NCI-H128 (cell line): ENCODE data around the gene ITPRID1.
"Not testable (repeated sequence)": the region's sequence is repeated elsewhere in the genome, so short reads cannot be mapped to it uniquely, and the experiment has no call there.

ENCODE experiments used
- DNase-seq: peaks from one replicate; lab custom pipeline; 2025; ENCODE audit not compliant: unreplicated experiment; lab: John Stamatoyannopoulos, UW

The ITPRID1 gene

DNA sequence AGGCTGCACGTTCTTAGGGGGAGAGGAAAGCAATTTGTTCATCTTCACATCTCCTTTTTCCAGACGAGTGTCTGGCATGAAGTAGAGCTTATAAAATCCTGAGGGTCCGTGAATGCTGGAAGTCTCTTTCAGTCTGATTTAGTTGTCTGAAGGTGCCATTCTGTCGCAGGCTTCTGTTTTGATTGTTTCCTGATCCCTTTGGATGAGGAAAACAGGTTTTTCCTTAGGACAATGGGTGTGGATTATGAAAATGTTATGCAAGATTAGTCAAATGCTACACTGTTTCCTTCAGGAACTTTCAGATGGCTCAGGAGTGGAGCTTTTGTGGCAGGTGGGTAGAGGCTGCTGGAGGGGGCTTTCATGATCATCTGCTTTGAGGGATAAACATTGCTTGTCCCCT lies at the start of gene ITPRID1:
Gene ITPRID1 (plus strand): TSS at position 301 of the 400 bp plus-strand sequence. CDS start 38,935 bp downstream, outside the sequence.
- no peak for DNase-seq

DNA sequence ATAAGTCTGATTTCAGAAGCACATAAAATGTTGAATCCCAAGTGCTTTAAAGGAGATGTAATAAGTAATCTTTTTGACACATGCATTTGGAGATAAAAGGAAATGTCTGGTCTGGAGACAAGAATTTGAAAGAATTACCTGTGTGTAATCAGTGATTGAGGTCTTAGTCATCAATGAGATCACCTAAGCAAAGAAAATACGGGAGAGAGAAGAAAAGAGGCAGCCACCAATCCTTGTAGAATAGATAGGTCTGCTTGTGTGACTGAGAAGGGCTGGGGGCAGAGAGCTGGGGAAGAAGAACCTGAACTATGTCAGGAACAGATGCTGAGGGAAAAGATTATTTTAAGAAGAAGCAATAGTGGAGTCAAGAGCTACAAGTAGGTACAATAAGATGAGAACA lies 49.3 kb upstream of the ITPRID1 start:
- DNase-seq: no peak

DNA sequence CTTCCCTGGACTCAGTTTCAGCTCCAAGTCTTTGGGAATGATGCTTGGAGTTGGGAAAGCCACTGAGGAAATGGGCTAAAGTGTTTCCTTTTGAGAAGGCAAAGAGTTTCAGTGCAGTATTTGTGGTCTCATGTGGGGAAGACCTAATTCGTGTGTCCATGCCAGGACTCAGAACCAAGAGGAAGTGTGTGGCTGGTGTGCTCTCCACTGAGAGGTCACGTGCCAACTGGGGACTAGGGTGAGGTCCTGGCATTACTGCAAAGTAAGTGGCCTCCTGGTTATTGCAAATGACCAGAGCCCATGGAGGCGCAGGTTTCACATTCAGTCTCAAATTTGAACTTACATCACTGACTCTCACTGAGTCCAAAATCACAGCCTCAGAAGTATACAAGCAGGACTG lies 48.6 kb upstream of the ITPRID1 start:
- no peak for DNase-seq

DNA sequence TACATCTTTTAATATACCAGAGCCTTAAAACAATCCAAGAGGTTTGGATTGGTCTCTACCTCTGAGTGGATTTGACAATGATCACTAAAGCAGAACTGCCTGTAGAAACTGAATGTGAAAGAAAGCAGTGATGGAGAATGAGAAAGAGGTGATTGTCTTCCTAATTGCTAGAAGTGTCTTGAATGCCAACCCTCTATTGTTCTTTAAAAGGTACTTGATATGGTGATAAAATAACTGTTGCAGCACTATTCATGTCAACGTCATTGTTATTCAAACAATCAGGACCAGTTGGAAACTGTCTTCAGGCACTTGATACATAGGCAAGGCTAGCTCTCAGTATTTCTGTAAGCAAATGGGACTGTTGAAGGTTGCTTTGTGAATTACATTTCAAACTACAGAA lies 47.9 kb upstream of the ITPRID1 start:
- no peak for DNase-seq

DNA sequence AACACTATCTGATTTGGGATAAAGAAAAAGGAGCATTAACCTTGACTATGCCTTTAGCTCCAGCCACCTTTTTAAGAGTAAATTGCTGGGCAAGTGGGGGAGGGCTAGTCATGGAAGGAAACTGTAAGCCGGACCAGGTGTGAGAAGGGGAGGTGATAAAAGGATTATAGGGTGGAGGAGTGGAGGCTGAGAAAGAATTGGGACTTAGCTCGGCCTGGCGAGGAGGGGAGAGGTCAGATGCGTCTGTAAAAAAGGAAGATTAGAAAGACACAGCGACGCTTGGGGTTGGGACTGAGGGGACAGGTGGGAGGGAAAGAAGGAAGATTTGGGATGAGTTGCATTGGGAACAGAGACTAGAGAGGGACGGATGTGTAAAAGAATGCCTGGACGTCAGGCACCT lies 43.0 kb upstream of the ITPRID1 start:
- DNase-seq: not testable (repeated sequence)

DNA sequence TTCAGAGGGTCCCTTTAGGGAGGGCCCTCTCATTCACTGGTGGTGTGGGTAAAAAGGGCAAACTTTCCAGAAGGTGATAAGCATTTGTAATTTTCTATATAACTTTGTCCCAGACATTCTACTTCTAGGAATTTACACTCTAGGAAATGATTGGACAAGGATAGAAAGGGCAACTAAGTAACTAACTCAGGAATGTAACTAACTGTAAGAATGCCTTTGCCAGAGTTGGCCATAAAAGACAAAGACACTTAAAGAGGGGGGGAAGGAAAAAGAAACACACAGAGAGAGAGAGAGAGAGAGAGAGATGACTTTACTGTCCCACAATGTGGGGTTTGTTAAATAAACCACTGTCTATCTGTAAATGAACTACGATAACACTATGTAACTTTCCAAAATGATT lies 38.5 kb upstream of the ITPRID1 start:
- DNase-seq: no peak

DNA sequence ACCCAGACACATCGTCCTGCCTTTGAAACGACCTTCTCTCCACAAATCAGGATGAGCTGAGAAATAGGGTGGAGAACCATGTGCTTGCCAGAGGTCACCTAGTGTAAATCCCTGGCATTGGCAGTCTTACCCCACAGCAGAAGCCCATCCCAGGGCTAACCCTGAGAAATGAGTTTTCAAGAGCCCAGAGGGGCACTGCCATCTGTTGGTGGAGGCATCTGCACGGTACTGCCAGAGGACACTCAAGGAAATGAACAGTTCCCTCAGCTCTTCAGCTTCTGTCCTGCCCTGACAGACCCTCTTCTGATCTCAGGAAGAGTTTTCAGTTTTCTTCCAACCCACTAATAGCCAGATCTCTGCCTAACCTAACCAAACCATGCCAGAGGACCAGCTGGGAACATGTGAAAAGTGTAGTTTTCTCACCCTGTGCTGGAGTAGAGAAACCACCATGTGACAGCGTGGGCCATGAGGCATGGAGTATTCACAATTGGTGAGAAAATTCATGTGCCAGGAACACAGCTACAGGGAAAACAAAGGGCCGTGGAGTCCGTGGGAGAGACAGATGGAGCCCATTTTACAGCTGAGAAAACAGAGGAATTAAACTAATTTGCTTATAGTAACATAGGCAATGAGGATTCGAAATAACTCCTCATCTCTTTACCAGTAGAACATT lies 37.7 kb upstream of the ITPRID1 start:
- DNase-seq: no peak

DNA sequence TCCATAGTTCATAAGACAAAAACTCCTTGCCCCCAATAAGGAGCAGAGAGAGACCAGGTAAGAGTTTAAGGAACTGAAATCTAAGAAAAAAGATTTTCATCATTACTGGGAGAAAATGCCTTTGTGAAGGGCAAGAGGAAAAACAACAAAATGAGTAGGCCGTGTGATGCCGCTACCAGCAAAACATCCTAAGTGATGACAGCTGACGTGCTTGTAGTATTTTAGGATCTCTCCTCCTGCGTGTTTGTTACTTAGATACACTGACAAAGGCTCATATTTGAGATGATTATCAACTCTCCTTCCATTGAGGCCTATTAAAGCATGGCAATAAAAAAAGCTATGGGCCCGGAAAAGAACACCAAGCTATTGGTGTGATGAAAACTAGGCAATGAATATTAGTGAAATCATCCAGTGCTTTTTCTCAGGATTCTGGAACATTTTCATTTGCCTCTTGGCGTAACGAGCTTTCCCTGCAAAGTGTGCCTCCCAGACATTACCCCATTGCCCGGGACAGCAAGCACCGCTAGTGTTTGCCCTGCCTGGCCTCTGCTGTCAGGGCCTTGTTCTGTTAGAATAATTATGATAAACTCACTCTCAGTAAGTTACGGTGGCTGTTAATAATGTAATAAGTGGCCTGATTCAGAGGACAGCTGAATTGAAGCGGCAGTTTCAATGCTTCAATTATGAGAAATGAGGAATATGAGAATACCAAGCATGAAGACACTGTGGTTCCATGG lies 36.8 kb upstream of the ITPRID1 start:
- DNase-seq: no peak

DNA sequence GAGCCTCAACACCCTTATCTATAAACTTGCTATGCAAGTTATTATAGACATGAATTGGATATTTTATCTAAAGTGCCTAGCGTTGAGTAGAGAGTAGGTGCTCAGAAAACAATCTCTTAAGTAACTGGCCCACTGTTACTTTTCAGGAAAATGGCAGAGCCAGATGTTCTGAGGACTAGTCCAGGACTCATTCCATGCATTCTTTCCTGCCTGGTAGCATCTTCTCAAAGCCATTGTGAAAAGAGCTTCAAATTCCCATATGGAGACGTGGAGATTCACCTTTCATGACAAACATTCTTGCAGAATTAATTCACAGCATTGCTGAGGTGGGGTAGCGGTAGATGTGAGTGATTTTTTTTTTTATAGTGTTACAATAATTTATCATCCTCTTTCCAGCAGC lies 35.9 kb upstream of the ITPRID1 start:
- no peak for DNase-seq

DNA sequence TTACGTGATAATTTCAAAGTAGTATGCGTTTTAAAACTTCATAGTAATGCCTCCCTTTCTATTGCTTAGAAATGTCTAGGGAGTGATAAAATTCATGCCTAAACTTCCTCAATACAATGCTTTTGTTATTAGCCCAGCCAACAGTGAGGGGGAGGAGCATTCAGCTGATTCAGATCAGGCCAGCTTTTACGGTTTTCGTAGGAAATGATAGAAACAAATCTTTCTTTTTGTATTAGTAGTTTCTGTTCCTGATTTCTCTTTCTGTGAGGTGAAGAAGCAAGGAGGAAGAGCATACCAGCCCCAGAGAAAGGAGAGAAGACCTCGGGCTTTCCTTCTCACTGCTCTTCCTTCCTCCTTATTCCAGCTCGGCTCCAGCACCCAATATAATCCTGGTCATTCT lies 35.2 kb upstream of the ITPRID1 start:
- DNase-seq: no peak

DNA sequence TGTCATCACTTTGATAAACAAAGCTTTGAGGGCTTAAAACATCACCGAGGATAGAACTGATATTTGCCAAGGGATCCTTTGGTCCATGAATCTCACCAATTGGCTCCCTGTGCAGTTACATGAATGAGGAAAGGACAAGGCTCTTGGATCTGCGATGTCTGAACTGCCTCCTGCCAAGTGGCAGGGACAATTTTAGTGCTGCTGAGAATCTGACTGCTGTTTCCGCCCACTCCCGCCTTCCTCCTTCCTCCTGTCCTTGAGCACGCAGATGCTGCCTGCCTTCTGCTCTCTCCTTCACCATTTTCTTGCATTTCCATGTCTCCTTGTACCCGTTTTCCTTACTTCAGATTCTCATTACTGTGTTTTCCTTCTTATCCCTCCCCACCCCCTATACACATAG lies 26.8 kb upstream of the ITPRID1 start:
- no peak for DNase-seq

DNA sequence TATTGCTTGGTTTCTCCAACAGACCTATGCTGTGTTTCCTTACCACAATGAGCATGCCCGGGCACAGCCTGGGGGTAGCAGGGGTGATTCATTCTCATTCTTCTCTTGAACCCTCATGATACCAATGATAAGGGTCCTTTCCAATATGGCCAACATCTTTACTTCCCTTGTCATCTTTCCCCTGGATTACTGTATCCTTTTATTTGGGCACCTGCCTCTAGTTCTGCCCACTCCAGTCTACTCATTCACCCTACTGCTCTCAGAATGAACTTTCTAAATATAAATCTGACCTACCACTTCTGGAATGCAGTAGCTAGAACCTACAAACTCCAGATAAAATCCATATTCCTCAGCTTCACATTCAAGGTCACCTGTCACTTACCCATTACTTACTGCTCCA lies 26.4 kb upstream of the ITPRID1 start:
- DNase-seq: no peak

DNA sequence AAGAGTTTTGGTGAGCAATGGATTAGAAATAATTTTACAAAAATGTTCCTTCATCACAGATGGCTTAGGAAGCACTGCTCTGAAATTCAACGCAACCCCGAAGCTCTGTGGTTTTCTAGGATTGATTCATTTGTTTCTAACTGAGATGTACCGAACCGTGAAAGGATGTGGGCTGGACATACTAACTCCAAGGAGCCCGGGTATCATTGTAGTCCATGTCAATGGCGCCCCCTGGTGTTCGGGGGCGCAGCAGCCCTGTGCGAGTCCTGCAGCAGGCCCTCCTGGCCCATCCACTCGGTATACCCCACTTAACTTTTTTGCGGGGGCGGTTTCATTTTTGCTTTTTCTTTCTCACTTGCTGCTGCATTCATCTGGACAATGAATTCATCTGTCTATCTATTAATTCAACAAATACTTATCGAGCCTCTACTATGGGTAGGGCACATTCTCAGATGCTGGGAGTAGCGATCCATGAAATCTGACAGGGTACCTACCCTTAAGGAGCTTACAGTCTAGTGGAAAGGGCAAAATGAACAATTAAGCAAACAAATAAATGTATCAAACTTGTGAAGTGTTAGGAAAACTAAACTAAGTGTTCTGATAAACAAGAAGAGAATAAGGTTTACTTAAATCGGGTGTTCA lies 25.2 kb upstream of the ITPRID1 start:
- DNase-seq: no peak

DNA sequence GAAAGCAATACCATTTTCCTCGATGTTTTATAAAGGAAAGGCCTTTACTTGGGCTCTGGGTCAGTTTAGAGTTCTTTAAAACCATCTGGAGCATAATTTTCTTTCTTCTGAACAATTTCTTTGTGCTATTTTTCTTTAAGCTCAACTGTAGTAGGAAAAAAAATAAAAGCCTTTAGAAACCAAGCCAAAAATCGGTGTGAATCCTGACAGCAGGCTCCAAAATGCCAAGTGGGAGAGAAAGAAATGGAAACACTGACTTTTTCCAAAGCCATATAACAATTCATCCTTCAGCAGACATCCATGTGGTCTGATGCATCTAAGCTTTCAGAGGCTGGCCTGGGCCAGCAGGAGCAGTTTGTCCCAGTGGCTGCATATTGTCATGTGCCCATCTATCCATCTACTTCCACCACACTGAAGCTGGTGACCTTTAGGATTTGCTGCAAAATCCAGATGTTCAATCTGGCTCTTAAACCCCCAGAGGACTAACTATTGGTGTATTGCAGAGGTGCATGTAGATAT lies 23.0 kb upstream of the ITPRID1 start:
- no peak for DNase-seq

DNA sequence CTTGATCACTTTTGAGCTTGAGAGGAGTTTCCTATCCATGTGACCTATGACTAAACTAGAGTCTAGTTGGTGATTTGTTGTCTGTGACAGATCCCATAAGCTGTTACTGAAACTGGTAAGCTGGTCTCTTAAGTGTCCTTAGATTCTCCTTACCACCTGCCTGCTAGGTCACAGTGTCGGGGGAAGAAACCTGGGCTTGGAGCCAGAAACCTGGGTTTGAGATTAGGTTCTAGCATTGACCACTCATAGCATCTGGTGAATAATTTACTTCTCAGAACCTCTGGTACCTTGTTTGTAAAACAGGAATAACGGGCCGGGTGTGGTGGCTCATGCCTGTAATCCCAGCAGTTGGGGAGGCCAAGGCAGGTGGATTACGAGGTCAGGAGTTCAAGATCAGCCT lies 21.8 kb upstream of the ITPRID1 start:
- no peak for DNase-seq

DNA sequence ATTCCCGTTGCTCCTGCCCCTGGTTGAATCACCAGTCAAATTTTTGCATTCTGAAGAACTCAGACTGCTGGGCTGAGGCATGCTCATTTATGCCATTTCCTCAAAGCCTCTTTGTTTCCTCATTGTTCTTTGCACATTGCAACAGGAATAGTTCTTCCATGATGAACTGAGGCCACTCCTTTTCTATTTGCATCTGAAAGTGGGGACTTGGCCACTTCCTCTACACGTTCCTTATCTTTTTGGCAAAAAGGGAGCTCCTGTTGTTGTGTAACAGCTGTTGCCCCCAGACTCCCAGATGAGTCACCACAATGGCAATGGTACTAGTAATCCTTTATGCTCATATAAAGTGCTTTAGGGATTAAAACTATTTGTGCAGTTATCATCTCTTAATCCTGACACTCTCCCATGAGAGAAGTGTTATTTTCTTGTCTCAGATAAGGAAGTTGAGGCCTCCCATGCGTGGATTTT lies 20.1 kb upstream of the ITPRID1 start:
- DNase-seq: no peak

DNA sequence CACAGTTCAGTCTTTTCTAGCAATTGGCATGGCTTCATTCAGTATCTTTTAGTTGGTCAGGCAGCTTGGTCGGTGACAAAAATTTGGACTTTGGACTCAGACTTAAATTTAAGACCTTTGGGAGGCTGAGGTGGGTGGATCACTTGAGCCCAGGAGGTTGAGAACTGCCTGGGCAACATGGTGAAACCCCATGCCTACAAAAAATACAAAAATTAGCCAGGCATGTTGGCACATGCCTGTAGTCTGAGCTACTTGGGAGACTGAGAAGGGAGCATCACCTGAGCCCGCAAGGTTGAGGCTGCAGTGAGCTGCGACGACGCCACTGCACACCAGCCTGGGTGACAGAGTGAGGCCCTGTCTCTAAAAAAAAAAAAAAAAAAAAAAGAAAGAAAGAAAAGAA lies 19.5 kb upstream of the ITPRID1 start:
- no peak for DNase-seq

DNA sequence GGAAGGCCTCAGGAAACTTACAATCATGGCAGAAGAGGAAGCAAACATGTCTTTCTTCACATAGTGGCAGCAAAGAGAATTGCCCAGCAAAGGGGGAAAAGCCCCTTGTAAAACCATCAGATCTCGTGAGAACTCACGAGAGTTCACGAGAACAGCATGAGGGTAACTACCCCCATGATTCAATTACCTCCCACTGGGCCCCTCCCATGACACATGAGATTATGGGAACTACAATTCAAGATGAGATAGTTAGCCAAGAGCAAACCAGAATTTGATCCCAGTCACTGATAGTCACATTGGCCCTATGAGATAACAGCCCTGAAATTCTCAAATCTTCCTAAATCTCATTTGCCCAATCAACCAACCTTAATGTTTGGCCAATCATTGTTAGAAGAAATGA lies 18.2 kb upstream of the ITPRID1 start:
- DNase-seq: no peak

DNA sequence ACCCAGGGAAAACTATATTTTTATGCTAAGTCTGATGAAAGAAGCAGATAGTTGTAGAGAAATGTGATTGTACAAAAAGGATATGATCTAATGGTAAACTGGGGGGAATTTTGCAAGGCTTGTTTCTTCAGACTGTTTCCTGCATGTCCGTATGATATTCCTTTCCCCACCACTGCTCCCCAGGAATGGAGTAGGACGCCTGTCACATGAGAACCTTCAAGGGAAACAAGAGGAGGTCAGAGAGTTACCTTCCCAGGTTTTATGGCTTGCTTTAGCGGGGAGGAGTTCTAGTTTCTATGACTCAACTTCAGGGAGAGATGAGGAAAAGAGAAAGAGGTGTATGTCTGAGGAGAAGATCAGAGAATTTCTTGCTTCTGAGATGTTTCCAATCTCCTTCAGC lies 16.4 kb upstream of the ITPRID1 start:
- DNase-seq: no peak

DNA sequence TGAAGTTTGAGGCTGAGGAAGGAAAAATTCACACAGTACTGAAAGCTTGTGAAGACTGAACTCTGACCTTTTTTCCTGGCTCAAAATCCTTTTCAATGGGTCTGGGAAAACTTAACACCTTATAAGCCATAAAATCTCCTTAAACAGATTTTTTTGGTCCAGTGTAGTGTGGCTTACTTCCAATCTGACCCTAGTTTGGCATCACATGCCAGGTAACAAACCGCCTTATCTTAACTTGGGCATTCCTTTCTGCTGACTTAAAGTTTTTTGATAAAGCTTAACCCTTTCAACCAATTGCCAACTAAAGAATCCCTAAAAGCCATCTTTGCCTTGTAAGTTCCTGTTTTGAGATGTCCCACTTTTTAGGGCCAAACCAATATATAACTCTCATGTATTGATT lies 13.2 kb upstream of the ITPRID1 start:
- no peak for DNase-seq

DNA sequence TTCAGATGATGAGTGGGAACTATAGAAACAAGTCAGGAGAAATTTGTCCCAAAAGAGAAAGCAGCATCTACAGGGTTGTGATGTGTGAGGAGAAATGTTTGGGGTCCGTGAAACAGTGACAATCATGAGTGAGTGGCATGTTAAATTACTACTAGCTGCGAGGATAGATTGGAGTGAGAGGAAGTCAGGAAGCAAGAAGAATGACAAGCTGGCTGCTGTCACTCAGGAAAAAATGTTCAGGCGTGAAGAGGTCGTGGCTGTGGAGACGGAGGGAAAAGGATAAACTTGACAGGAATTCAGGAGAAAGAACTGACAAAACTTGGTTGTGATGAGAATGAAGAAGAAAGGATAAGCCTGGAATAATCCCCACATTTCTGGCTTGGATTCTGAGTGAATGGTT lies 5.1 kb upstream of the ITPRID1 start:
- DNase-seq: no peak

DNA sequence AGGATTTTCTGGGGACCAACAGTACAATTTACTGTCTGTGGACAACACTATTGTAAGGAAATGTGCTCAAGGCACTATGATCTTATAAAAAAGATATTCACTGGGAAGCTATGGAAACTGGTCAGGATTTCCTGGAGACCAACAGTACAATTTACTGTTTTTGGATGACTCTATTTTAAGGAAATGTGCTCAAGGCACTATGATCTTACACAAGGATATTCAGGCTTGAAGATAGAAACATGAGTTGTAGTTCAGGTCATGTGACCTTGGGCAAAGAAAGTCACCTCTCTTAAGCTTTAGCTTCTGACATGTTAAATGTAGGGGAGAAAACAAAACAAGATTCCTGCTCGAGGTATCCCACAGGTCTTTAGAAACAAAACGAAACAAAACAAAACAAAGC lies 1.7 kb upstream of the ITPRID1 start:
- DNase-seq: no peak
